Motor neuron (in vitro differentiated cells): ENCODE results near the gene ITM2B. TPM values are rescaled to one million over a fixed set of nuclear protein-coding genes. Genes with fewer than 3 reads are reported as not detected.
A peak's percentile ranks its signal among the peaks of the same experiment; 100 is the strongest.

Source experiments
- ATAC-seq, 8 experiments: fragments of 200-7000 bp; cut with Tn5 transposase; replicated peaks in 6 of 8; 2 replicates each; pipeline ENCODE4 v1.8.0; 2021; ENCODE audit warnings: mild to moderate bottlenecking in 8 of 8, moderate library complexity in 8 of 8
- H3K27ac ChIP-seq, 2 donors: fragments of 250-450 bp; sonication (Bioruptor Pico); 2 replicates each; pipeline ENCODE4 v1.9.0; 2021; ENCODE audit warnings: antibody characterized with exemption in 2 of 2, mild to moderate bottlenecking in 2 of 2, moderate library complexity in 1 of 2
- H3K4me1 ChIP-seq, 2 donors: fragments of 250-450 bp; sonication (Bioruptor Pico); replicated peaks in 1 of 2; 2 replicates each; pipeline ENCODE4 v1.6.1; 2021; ENCODE audit warnings: antibody characterized with exemption in 2 of 2, mild to moderate bottlenecking in 2 of 2, moderate library complexity in 1 of 2
- H3K4me3 ChIP-seq, 5 donors: fragments of 250-450 bp; sonication (Bioruptor Pico); 2 replicates each; pipeline ENCODE4 v1.9.0; 2021; ENCODE audit warnings: antibody characterized with exemption in 5 of 5, mild to moderate bottlenecking in 5 of 5, moderate library complexity in 4 of 5
- WGBS, 10 experiments: fragments of 450-650 bp; shearing (Covaris generic); methylation state at CpG; one replicate each; pipeline ENCODE4 v1.0.0; 2022; 5-methylcytosine and 5-hydroxymethylcytosine counted together
- in situ Hi-C, 9 experiments: fragments of 400-800 bp; cut with MboI; loops; one replicate each; pipeline ENCODE4 v1.15.0; 2021; ENCODE audit warnings: low sequenced_read_pairs in 9 of 9, low pct_unique_long_range_greater_than_20kb in 2 of 9; ENCODE audit not compliant: unreplicated experiment in 9 of 9
- total RNA-seq, 8 experiments: library from RNA; unstranded; fragments of 300-600 nt; gene quantifications; 2 replicates each; pipeline versions ENCODE4 v1.2.3 to v1.2.4, GENCODE V29; 2022

Gene ITM2B
- total RNA-seq, 8 experiments from 2014 or later = 100 to 965 (median 173) TPM

DNA sequence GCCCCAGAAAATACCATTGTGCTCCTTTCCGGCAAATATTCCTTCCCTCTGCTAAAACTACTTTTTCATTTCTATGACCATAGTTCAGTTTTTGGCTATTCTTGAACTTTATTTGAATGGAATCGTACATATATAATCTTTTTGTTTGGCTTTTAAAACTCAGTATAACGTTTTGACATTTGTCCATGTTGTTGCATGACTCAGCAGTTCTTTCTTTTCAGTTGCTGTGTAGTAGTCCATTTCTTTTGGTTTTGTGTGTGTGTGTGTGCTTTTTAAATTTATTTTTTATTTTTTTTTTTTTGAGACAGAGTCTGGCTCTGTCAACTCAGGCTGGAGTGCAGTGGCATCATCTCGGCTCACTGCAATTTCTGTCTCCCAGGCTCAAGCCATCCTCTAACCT, 35.0 kb downstream of the ITM2B start:
- Histone ChIP-seq H3K27ac (no peak overlapping the region), H3K4me3 (no peak overlapping the region), H3K4me1 (no peaks in the 10 kb centered on the region)
- in situ Hi-C loops = no loop called here
- no peak for ATAC-seq
- 93 to 100% (median 96%) methylated on average over 2 to 4 of the region's 4 CpGs for WGBS, 10 experiments

DNA sequence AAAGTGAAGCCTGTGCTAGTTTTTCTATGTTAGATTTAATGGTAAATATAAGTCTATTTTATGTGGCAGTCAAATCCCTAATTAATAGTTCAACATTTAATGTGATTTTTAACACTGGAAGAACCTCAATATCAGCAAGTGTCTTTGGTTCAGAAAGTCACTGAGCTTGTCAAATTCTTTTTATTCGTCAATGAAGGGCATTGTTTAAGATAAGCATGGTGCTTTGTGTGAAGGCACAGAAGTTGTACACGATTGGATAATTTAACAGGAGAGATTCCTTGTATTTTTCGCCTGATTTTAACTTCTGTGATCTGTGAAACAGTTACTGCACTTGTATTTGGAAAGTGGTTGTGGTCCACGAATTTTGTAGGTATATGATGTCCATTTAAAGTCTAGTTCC, 40.3 kb downstream of the ITM2B start:
- H3K27ac ChIP-seq = no peak overlapping the region
- in situ Hi-C loops = no loop called here
- no peak for ATAC-seq
- WGBS, 10 experiments = 74 to 87% (median 83%) methylated on average over 3 to 4 of the region's 4 CpGs; no CpG with 5 or more reads in 2 of the 10 experiments
- H3K4me1 ChIP-seq = no peaks in the 10 kb centered on the region
- H3K4me3 ChIP-seq = no peak overlapping the region

DNA sequence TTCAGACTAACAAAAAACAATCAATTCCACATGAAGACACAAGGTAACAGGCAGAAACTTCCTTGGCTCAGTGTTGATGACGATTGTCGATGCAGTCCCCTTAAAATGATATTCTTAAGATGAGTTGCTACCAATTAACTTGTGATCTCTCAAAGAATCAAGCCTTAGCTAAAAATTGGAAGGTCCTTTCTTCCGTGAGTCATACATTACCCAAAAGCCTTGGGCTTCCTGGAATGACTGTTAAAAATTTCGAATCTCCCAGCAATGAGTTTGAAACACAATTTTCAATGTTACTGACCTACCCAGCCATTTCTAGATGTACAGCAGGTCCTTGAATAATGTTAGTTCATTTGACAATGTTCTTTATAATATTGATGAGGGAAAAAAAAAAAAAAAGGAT, 42.5 kb downstream of the ITM2B start:
- no peak overlapping the region for H3K4me3 ChIP-seq
- WGBS, 10 experiments = 57 to 100% (median 76%) methylated on average over 1 to 4 of the region's 4 CpGs; no CpG with 5 or more reads in 3 of the 10 experiments
- peak in 1 of 8 experiments; percentile 35 for ATAC-seq
- H3K4me1 ChIP-seq = no peaks in the 10 kb centered on the region
- in situ Hi-C loops = loop anchor here in 2 of 9 experiments (25.0 kb wide), 2 partner anchors 138 to 487 kb away; no protein-coding TSS in a partner anchor
- H3K27ac ChIP-seq = no peak overlapping the region

DNA sequence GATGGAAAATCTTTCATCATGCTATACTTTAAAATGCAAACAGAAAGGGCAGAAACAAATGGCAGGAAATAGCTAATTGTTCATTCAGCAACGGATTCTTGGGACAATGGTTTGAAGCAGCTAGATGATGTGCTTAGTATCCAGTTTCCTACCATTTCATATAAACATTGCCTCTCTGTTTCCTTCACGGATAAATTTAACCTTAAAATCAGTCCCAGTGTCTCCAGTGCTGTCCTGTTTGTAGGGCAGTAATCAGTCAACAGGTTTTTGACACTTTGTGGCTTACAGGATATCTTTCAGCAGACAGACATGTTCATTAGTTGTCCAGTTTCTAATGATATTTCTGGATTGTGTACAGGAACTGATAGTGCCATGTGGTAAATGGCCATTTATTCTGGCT, 45.8 kb downstream of the ITM2B start:
- Histone ChIP-seq H3K4me3 (no peak overlapping the region), H3K4me1 (no peaks in the 10 kb centered on the region), H3K27ac (no peak overlapping the region)
- in situ Hi-C loops = loop anchor here in 2 of 9 experiments (25.0 kb wide), 2 partner anchors 142 to 483 kb away; no protein-coding TSS in a partner anchor
- ATAC-seq = no peak
- WGBS, 10 experiments = 0 to 75% (median 60%) methylated on average over 1 to 2 of the region's 2 CpGs; no CpG with 5 or more reads in 1 of the 10 experiments

DNA sequence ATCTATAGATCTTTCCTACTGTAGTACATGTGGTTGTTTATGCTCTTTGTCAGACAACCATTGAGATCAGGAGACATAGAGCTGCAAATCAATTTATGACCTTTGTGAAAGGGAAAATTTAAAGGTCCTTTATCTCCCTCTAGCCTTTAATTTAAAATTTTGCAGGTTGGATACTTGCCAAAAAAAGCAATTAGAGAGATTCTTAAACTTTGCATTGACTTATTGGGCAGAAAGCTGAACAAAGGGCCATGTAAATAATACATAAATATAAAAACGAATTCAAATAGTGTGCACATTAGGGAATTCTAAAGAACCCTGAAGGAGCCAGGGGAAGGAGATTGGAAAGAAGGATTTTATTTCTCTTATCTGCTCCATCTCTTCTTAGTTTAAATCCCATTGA, 48.5 kb downstream of the ITM2B start:
- ATAC-seq = no peak
- no peaks in the 10 kb centered on the region for H3K4me1 ChIP-seq
- H3K27ac ChIP-seq = no peak overlapping the region
- no peak overlapping the region for H3K4me3 ChIP-seq
- 9 to 100% (median 49%) methylated on average over 1 of the region's 1 CpG; no CpG with 5 or more reads in 2 of the 10 experiments for WGBS, 10 experiments
- in situ Hi-C loops = loop anchor here in 2 of 9 experiments (25.0 kb wide), 2 partner anchors 144 to 481 kb away; no protein-coding TSS in a partner anchor

DNA sequence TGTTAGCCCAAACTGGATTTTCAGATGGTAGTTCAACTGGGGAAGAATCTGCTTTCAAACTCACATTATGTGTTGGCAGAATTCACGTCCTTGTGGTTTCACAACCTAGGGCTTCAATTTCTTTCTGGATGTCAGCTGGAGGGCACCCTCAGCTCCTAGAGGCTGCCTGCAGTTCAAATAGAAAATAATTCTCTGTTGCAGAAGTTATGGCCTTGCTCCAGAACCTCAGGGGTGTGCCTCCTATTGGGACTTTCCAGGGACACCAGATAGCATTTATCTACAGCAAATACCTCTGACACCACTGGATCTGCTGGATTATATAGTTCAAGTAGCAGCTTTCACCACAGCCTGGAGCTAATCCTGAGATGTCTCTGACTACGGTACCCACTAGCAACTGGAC, 58.7 kb downstream of the ITM2B start:
- in situ Hi-C loops = loop anchor here in 2 of 9 experiments (25.0 kb wide), 2 partner anchors 154 to 471 kb away; no protein-coding TSS in a partner anchor
- 58 to 100% (median 76%) methylated on average over 1 to 2 of the region's 2 CpGs; no CpG with 5 or more reads in 4 of the 10 experiments for WGBS, 10 experiments
- H3K27ac ChIP-seq = no peak overlapping the region
- H3K4me3 ChIP-seq = no peak overlapping the region
- no peaks in the 10 kb centered on the region for H3K4me1 ChIP-seq
- ATAC-seq = peak in 2 of 8 experiments; percentile 58 to 71

DNA sequence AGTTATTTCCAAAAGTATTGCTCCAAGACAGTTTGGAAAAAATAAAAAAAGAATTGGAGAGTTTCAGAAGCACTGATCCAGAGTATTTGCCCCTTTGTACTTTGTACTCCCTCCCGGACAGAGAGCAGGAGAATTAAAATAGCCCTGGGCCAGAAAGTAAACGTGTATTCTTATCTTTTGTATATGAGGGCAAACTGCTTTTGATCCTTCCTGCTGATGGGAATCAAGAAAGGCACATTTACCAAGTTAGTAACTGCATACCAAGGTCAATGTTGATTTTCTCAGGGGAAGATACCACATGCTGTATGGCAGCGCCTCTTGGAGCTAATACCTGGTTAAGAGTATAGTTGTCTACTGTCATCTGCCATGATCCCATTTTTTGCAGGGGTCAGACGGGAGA, 59.6 kb downstream of the ITM2B start:
- 55 to 92% (median 82%) methylated on average over 2 to 4 of the region's 4 CpGs; no CpG with 5 or more reads in 2 of the 10 experiments for whole genome bisulfite sequencing, 10 experiments
- Histone ChIP-seq H3K4me1 (no peaks in the 10 kb centered on the region), H3K4me3 (no peak overlapping the region), H3K27ac (no peak overlapping the region)
- in situ Hi-C loops = loop anchor here in 2 of 9 experiments (25.0 kb wide), 2 partner anchors 155 to 470 kb away; no protein-coding TSS in a partner anchor
- no peak for ATAC-seq

DNA sequence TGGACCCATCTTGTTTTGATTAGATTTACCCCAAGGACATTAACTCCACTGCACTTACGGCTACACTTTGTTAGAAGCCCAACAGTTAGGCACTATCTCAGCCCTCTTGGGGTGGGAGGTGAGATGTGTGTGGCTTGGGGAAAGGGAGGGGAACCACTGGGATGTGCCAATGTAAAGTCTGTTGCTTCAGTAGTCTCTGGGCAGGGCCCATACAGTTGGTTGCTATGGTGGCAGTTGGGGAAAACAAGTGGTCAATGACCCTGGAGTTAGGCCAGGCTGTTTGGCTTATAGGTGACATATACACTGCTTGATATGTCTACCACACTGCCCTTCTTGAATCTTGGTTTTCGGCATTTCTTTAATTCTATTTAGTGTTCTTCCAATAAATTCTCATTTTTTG, 61.6 kb downstream of the ITM2B start:
- H3K27ac ChIP-seq = no peak overlapping the region
- 88 to 100% (median 94%) methylated on average over 1 to 2 of the region's 2 CpGs; no CpG with 5 or more reads in 5 of the 10 experiments for whole genome bisulfite sequencing, 10 experiments
- in situ Hi-C loops = loop anchor here in 2 of 9 experiments (25.0 kb wide), 2 partner anchors 157 to 468 kb away; no protein-coding TSS in a partner anchor
- H3K4me3 ChIP-seq = no peak overlapping the region
- H3K4me1 ChIP-seq = no peaks in the 10 kb centered on the region
- peak in 2 of 8 experiments; percentile 82 to 93 for ATAC-seq

DNA sequence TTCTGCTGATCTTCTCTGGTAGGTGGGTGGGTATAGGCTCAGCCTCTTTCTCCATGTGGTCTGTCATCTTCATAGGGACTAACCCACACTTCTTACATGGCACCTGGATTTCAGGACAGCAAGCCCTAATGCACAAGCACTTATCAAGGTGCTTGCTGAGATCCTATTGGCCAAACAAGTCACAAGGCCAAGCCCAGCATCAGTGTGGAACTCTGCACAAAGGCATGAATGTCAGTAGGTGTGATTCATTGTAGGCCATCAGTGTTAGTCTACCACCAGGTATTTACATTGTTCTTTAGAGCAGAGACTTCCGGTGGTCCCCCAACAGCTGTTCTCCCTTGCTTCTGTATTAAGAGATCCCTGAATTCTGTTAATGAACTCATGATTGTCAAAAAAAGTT, 62.3 kb downstream of the ITM2B start:
- no peaks in the 10 kb centered on the region for H3K4me1 ChIP-seq
- no peak overlapping the region for H3K4me3 ChIP-seq
- H3K27ac ChIP-seq = no peak overlapping the region
- 100% methylated on average over 1 of the region's 1 CpG; no CpG with 5 or more reads in 5 of the 10 experiments for WGBS, 10 experiments
- in situ Hi-C loops = loop anchor here in 2 of 9 experiments (25.0 kb wide), 2 partner anchors 158 to 467 kb away; no protein-coding TSS in a partner anchor
- no peak for ATAC-seq

DNA sequence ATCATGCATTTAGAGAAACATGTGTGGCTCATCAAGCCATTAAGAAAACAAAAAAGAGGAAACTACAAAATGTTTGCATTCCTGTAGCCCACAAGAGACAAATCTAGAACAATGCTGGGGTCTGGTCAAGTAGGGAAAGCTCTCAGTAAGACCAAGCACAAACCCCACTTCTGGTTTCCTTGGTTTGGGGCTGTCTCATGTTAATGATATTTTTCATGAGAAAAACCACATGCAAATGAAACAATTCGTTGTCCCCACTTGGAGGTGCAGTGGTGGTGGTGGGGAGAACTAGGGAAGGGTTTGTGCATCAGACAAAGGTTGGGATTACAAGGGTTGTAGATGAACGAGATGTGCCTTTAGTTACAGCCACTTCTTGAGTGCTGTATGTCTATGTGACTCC, 63.5 kb downstream of the ITM2B start:
- 17 to 100% (median 58%) methylated on average over 1 to 2 of the region's 2 CpGs; no CpG with 5 or more reads in 5 of the 10 experiments for WGBS, 10 experiments

DNA sequence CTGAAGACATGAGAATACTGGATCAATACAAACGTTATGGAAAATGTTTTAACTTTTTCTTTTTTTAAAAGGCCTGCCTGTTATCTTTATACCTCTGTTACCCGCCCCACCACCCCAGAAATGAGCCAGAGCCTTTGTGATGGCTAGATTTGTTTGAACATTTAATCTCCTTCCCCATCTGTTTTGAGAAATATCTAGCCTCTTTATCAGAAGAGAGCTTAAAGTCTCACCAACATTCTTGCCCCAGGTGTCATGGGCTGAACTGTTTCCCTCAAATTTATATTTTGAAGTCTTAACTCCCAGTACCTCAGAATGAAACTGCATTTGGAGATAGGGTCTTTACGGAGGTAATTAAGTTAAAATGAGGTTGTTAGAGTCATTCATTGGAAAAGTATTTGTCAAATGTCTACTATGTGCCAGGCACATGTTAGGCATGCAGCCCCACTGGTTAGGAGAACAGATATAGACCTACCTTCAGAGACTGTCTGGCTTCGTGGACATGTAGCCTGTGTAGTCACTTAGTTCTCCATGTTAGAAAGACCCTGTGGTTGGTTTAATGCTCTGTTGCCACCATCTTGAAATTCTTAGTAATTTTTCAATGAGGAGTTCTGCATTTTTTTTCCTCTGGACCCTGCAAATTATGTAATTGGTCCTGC, 64.3 kb downstream of the ITM2B start:
- 20 to 84% (median 69%) methylated on average over 1 to 3 of the region's 4 CpGs for WGBS, 10 experiments
- no peaks in the 10 kb centered on the region for H3K4me1 ChIP-seq
- in situ Hi-C loops = loop anchor here in 2 of 9 experiments (25.0 kb wide), 2 partner anchors 160 to 465 kb away; no protein-coding TSS in a partner anchor

More for the DNA sequence above, 63.5 kb downstream of the ITM2B start:
- no peak for ATAC-seq
- in situ Hi-C loops = loop anchor here in 2 of 9 experiments (25.0 kb wide), 2 partner anchors 159 to 466 kb away; no protein-coding TSS in a partner anchor
- Histone ChIP-seq H3K27ac (no peak overlapping the region), H3K4me3 (no peak overlapping the region), H3K4me1 (no peaks in the 10 kb centered on the region)

DNA sequence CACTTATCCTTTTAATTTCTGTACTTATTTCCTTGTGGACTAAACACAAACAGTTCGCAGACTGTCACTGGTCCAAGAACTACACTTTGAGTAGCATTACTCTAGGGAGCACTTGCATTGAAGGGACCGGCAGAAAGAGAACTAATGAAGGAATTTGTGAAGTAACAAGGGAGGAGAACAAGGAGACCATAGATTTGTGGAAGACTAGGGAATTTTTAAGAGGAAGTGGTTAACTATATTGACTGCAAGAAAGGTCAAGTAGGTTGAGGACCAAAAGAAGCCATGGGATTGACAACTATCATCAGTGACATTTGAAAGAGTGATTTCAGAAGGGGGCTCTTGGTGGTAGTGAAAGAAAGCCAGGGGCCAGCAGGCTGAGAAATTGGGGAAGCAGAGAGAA, 66.6 kb downstream of the ITM2B start:
- Histone ChIP-seq H3K4me1 (peaks cover 0 to 5% of the 10 kb centered on the region in 2 donors), H3K27ac (no peak overlapping the region), H3K4me3 (no peak overlapping the region)
- no peak for ATAC-seq
- WGBS, 10 experiments = 57 to 100% (median 100%) methylated on average over 1 to 2 of the region's 2 CpGs; no CpG with 5 or more reads in 1 of the 10 experiments
- in situ Hi-C loops = loop anchor here in 2 of 9 experiments (25.0 kb wide), 2 partner anchors 162 to 463 kb away; no protein-coding TSS in a partner anchor

More for the DNA sequence above, 64.3 kb downstream of the ITM2B start:
- no peak for ATAC-seq
- no peak overlapping the region for H3K27ac ChIP-seq
- H3K4me3 ChIP-seq = no peak overlapping the region

DNA sequence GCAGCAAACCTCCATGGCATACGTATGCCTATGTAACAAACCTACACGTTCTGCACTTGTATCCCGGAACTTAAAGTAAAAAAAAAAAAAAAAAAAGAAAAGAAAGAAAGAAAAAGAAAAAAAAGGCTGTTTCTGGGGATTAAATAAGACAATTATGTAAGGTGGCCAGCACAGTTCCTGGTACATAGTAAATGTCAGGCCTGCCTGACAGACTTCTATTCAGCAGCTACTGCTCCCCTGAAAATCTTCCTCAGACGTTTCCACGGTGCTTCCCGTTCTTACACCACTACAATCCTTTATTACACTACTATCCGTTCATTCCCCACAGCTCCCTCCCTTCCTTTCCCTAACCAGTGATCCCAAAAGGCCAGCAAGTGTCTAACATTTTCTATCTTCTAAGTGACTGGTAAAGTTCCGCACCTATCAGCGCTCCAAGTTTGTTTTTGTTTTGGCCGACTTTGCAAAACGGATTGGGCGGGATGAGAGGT, 69.9 kb downstream of the ITM2B start:
- peak overlapping the region; percentile 85 to 93 for H3K27ac ChIP-seq
- H3K4me1 ChIP-seq = peaks cover 5 to 9% of the 10 kb centered on the region in 2 donors
- peak overlapping the region; percentile 88 to 98 (median 93) for H3K4me3 ChIP-seq
- peak in 1 of 8 experiments; percentile 0 for ATAC-seq
- 9 to 70% (median 28%) methylated on average over 2 to 8 of the region's 12 CpGs for WGBS, 10 experiments
- in situ Hi-C loops = loop anchor here in 1 of 9 experiments (25.0 kb wide), 1 partner anchor 284 kb away; no protein-coding TSS in a partner anchor
